RPMI8226 (cell line): Measurements from ENCODE around the gene CAMTA1.

ENCODE experiments used
- DNase-seq: peaks from one replicate; pipeline ENCODE4 v3.0.0-alpha.2; 2015

Gene CAMTA1

DNA sequence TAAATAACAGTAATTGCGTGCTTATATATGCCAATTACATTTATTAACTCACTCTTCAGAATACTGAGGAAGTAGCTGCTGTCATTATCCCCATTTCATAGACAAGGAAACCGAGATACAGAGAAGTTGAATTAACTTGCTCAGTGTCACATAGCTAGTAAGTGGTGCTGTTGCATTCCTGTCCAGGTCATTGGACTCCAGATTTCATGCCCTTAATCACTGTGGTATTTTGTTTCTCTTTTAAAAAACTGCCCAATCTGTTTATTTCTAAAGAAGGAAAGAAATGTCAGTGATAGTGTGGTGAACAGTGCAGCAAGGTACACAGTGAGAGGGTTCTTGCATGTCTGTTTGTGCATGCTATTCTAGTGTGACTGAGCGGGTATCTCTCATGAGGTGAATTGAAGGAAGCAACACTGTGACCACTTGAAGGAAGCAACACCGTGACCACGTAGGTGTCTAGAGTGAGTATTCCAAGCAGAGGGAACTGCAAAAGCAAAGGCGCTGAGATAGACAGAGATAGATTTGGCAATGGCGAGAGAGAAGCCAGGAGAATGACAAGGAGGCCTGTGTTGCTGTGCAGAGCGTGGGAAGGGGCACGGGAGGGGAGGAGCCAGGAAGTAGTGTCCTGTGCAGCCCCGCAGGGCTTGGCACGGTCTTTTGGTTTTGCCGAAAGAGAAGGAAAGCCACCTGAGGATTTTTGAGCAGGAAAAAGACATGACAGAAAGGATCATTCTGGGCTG, 95.9 kb downstream of the CAMTA1 start:
- no peak for DNase-seq

DNA sequence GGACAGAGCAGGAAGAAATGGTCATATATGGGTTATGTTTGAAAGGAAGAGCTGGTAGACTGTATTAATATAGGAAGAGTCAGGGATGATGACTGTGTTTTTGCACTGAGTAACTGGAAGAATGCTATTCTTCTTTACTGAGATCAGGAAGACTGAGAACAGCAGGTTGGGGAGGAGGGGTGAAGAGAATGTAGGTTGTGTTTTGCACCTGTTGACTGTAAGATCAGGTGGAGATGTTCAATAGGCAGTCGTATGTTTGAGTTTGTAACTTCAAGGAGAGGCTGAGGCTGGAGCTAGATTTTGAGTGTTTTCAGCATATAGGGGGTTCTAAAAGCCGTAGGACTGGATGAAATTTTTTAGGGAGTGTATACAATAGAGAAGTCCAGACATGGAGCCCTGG, 97.2 kb downstream of the CAMTA1 start:
- no peak for DNase-seq

GRCh38 chr1:6884652-6885153, 99.4 kb downstream of the CAMTA1 start:
- DNase-seq: no peak

DNA sequence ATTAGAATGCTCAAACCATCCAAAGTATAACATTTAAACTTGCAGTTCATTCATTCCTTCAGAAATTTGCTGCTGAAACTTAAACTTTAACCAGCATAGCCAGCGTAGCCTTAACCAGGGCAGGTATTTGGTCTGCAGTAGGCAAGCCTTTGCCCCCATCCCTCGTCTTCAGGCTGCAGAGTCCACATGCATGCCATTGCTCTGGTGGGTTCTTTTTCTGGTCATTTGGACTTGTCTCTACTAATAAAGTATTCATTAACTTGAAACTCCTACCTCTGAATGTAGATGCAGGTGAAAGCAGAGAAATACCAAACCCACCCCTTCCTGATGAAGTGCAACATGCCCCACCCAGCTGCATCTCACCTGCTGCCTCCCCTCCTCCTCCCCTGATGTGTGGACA, 100.2 kb downstream of the CAMTA1 start:
- DNase-seq: no peak

- DNase-seq: no peak
These were observed 101.3 kb downstream of the CAMTA1 start for GRCh38 chr1:6886523-6886922.

DNA sequence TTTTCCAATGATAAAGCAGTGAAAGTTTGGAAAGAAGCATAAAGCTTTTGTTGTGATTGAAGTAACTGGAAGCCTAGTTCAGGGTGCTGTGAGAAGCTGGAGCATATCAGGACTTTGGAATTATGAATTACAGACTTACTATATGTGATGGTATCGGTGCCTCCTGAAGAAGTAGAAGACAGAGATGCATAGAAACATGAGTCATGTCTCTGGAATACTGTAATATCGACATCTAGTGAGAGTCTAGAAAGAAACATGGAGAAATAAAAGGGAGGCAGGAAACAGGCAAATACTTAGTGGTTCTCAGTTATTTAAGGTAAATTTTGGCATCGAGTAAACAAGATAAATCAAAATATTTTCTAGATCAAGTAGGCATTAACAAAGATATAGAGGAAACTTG, 103.0 kb downstream of the CAMTA1 start:
- no peak for DNase-seq

GRCh38 chr1:6888870-6889269, 103.6 kb downstream of the CAMTA1 start:
- DNase-seq: no peak

- DNase-seq: peak; percentile 78
These were observed 104.7 kb downstream of the CAMTA1 start for GRCh38 chr1:6889875-6890480.

GRCh38 chr1:6890686-6891085, 105.4 kb downstream of the CAMTA1 start:
- DNase-seq: no peak

GRCh38 chr1:6891781-6892579, 106.7 kb downstream of the CAMTA1 start:
- no peak for DNase-seq

DNA sequence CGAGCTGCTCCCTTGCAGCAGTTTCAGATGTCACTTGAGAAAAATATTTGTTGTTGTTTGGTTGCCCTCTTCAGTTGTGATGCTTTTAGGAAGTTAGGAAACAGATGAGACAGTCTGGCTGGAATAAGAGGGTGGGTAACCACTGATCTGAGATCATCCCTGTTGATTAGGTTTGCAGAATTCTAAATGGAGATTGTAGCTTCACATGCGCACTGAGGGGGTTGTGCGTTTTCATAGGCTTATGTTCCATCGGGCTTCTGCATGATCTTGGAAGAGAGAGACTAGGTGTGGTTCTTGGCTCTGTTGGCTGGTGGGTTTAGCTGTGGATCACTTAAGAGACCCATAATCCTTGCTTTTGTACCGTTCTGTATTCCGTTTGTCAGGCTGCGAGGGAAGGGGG, 108.1 kb downstream of the CAMTA1 start:
- no peak for DNase-seq

DNA sequence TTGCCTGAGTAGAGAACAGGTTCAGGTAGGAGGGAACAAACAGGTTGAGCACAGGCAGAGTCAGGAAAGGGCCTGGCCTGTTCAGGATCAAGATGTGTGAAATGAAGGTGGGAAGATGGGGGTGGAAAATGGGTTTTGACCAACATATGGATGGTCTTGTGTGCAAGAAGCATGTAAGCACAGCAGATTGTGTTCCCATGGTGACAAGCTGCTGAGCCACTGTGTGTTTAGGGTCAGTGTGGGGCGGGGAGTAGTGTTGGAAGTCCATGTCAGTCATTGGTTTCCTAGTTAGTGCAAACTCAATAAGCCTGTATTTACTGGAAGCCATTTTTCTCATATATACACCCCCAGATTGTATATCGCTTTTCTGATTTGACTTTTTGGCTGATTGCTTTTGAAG, 111.9 kb downstream of the CAMTA1 start:
- no peak for DNase-seq

- DNase-seq: no peak
These were observed 113.8 kb downstream of the CAMTA1 start for GRCh38 chr1:6898974-6899539.

GRCh38 chr1:6899621-6900020, 114.4 kb downstream of the CAMTA1 start:
- no peak for DNase-seq

DNA sequence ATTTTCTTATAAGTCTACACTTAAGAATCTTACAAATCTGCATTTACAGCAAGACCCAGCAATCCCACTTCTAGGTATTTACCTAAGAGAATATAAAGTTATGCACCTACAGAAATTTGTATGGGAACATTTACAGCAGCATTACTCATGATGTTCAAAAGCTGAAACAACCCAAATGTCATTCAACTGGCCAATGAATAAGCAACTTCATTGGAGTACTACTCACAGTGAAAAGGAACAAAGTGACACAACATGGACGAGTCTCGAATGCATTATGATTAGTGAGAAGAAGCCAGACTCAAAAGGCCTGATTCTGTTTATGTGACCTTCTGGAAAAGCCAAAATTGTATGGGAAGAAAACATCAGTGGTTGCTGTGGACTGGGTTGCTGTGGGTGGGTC, 116.9 kb downstream of the CAMTA1 start:
- DNase-seq: no peak

DNA sequence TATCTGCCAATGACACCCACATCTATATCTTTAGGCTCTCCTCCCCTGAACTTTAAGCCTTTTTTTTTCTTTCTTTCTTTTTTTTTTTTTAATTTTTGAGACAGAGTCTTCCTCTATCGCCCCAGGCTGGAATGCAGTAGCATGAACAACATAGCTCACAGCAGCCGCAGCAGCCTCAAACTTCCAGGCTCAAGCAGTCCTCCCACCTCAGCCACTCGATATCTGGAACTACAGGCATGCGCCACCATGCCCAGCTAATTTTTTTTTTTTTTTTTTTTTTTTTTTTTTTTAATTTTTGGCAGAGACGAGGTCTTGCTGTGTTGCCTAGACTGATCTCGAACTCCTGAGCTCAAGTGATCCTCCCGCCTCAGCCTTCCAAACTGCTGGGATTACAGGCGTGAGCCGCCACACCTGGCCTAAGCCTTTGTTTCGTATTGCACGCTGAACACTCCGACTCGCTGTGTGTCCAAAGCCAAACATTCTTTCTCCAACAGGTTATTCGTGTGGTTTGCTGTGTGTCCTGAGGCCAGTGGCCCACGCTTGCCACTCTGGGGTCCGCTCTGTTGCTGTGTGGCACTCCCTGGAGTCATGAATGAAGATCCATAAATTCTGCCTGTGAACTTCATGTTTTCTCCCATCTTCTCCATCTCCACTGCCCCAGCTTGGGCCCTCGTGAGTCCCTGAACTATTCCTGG, 119.4 kb downstream of the CAMTA1 start:
- DNase-seq: no peak

GRCh38 chr1:6905331-6905730, 120.1 kb downstream of the CAMTA1 start:
- no peak for DNase-seq

DNA sequence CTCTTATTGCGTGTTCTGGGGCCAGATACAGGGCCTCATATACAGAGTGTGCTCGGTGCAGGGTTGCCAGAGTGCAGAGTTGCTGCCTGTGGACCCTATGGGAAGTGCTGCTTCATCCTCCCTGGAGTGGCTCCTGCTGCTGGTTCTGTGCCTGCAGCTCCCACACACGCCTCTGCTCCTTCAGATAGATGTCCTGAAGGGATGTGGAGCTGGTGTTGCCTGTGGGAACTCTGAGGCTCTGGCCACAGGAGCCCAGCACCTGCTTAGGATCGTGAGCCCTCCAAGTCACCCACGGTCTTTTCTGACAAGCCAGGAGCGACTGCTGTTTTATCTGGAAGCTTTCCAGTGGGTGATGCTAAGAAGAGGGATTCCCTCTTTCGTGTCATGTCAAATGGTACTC, 120.5 kb downstream of the CAMTA1 start:
- DNase-seq: no peak

DNA sequence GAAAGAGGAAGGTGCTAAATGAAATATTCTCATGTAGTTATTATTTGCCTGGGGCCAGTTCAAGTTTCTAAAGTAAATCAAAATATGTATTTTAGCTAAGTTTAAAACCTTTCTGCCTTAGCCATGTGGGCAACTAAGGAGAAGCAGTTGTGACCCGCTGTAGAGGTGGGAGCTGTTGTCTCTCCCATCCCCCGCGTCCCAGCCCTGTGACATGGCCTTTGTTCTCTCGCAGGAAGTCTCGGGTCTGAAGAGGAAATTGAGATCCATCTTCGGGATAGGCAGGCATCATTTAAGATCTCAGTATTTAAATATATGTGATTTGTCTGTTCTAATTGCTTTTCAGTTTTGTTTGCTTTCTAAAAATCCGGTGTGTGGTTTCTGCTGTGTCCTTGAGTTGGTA, 121.5 kb downstream of the CAMTA1 start:
- DNase-seq: no peak

DNA sequence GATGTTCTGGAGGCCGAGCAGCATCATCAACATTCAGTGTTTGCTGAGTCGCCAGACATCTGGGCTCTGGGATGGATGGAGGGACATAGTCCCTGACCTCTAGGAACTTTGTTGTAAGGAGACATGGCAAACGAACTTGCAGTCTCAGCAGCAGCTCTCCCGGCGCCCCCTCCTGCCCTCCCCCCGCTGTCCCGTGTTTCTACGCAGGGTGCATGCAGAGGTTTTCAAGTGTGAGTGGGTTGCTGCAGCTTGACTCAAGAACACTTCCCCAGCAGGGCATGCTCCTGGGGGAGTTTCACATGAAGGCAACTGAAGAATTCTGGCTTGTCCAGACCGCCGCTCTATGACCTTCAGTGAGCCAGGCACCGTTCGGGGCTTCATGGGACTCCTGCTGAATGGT, 121.9 kb downstream of the CAMTA1 start:
- no peak for DNase-seq

DNA sequence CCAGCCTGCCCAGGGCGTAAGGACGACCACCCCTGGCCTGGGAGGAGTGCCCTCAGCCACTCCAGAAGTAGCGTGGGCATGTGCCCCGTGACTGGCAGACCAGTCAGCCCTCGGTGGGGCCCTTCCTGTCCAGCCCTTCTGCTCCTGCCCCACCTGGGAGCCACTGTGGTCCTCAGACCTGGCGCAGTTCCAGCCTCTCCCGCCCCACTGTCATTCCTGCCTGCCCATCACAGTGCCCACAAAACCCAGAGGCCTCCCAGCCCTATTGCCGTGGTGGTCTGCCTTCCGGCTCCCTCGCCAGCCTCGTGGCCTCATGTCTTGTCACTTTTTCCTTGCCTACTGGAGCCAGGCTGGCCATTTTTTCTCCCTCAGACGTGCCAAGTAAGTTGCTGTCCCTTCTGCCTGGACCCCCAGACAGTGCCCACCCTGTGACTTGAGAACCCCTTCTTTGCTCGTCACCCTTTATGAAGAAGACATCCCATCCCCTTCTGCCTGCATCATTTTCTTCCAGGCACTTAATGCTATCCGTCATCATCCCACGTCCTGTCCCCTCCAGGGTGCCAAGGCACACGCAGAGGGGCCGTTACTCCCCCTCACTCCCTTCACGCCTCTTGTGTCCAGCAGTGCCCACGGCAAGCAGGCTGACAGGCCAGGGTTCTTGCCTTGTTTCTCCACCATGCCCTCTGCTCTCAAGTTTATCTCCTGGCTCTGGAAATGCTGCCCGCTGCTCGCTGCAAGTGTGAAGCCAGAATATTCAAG, 122.6 kb downstream of the CAMTA1 start:
- no peak for DNase-seq

- no peak for DNase-seq
These were observed 124.1 kb downstream of the CAMTA1 start for GRCh38 chr1:6909401-6909800.
